ENCODE measurements around the gene ZNF223. TPM values are rescaled to one million over a fixed set of nuclear protein-coding genes. Genes with fewer than 3 reads are reported as not detected.

ZNF223 gene
- total and polyA plus RNA-seq, 2 donors: 5.0 to 5.5 TPM

GRCh38 chr19:44059229-44059628 lies 7.4 kb downstream of the ZNF223 start:
- DNase-seq (ENCODE audit: low read depth in 6 of 9, low spot score in 9 of 9): no peak
- Histone ChIP-seq H3K4me1 (ENCODE audit: control insufficient read depth in 2 of 2, insufficient read depth in 2 of 2, low read length in 2 of 2) (no peaks in the 10 kb centered on the region), H3K36me3 (ENCODE audit: control insufficient read depth in 2 of 2, insufficient read depth in 2 of 2, low read length in 1 of 2) (peaks cover 7 to 13% of the 10 kb centered on the region in 2 donors), H3K9me3 (ENCODE audit: control insufficient read depth in 2 of 2, insufficient read depth in 1 of 2, low read length in 1 of 2) (peaks cover 4 to 14% of the 10 kb centered on the region in 2 donors), H3K27ac (ENCODE audit: low read depth in 1 of 2, low read length in 1 of 2) (no peak overlapping the region), H3K27me3 (ENCODE audit: control insufficient read depth in 2 of 2, insufficient read depth in 1 of 2, low read length in 1 of 2) (no peaks in the 10 kb centered on the region), H3K4me3 (ENCODE audit: low read length in 2 of 2) (no peak overlapping the region)
- 70% methylated on average over 2 of the region's 2 CpGs for WGBS

GRCh38 chr19:44061038-44061437 lies 9.2 kb downstream of the ZNF223 start:
- 98% methylated on average over 1 of the region's 1 CpG for WGBS
- Histone ChIP-seq H3K27ac (ENCODE audit: low read depth in 1 of 2, low read length in 1 of 2) (no peak overlapping the region), H3K4me3 (ENCODE audit: low read length in 2 of 2) (no peak overlapping the region), H3K4me1 (ENCODE audit: control insufficient read depth in 2 of 2, insufficient read depth in 2 of 2, low read length in 2 of 2) (no peaks in the 10 kb centered on the region), H3K27me3 (ENCODE audit: control insufficient read depth in 2 of 2, insufficient read depth in 1 of 2, low read length in 1 of 2) (no peaks in the 10 kb centered on the region), H3K36me3 (ENCODE audit: control insufficient read depth in 2 of 2, insufficient read depth in 2 of 2, low read length in 1 of 2) (peaks cover 7 to 13% of the 10 kb centered on the region in 2 donors), H3K9me3 (ENCODE audit: control insufficient read depth in 2 of 2, insufficient read depth in 1 of 2, low read length in 1 of 2) (peaks cover 7 to 22% of the 10 kb centered on the region in 2 donors)
- DNase-seq (ENCODE audit: low read depth in 6 of 9, low spot score in 9 of 9): no peak

- no peak for DNase-seq (ENCODE audit: low read depth in 6 of 9, low spot score in 9 of 9)
- no peak overlapping the region for H3K4me3 ChIP-seq (ENCODE audit: low read length in 2 of 2)
- H3K36me3 ChIP-seq (ENCODE audit: control insufficient read depth in 2 of 2, insufficient read depth in 2 of 2, low read length in 1 of 2): peaks cover 11 to 17% of the 10 kb centered on the region in 2 donors
- H3K4me1 ChIP-seq (ENCODE audit: control insufficient read depth in 2 of 2, insufficient read depth in 2 of 2, low read length in 2 of 2): peaks cover under 1% of the 10 kb centered on the region in 2 donors
- peaks cover 10 to 18% of the 10 kb centered on the region in 2 donors for H3K9me3 ChIP-seq (ENCODE audit: control insufficient read depth in 2 of 2, insufficient read depth in 1 of 2, low read length in 1 of 2)
- no peak overlapping the region for H3K27ac ChIP-seq (ENCODE audit: low read depth in 1 of 2, low read length in 1 of 2)
- H3K27me3 ChIP-seq (ENCODE audit: control insufficient read depth in 2 of 2, insufficient read depth in 1 of 2, low read length in 1 of 2): no peaks in the 10 kb centered on the region
- 60% methylated on average over 3 of the region's 3 CpGs for WGBS
Observed at GRCh38 chr19:44066305-44066704, 14.5 kb downstream of the ZNF223 start.

GRCh38 chr19:44069415-44069814 lies 17.6 kb downstream of the ZNF223 start:
- H3K4me1 ChIP-seq (ENCODE audit: control insufficient read depth in 2 of 2, insufficient read depth in 2 of 2, low read length in 2 of 2): peaks cover 14 to 17% of the 10 kb centered on the region in 2 donors
- H3K27me3 ChIP-seq (ENCODE audit: control insufficient read depth in 2 of 2, insufficient read depth in 1 of 2, low read length in 1 of 2): no peaks in the 10 kb centered on the region
- H3K4me3 ChIP-seq (ENCODE audit: low read length in 2 of 2): no peak overlapping the region
- WGBS: 99% methylated on average over 1 of the region's 1 CpG
- H3K9me3 ChIP-seq (ENCODE audit: control insufficient read depth in 2 of 2, insufficient read depth in 1 of 2, low read length in 1 of 2): peaks cover 10 to 14% of the 10 kb centered on the region in 2 donors
- DNase-seq (ENCODE audit: low read depth in 6 of 9, low spot score in 9 of 9): no peak
- peaks cover 6 to 14% of the 10 kb centered on the region in 2 donors for H3K36me3 ChIP-seq (ENCODE audit: control insufficient read depth in 2 of 2, insufficient read depth in 2 of 2, low read length in 1 of 2)
- H3K27ac ChIP-seq (ENCODE audit: low read depth in 1 of 2, low read length in 1 of 2): no peak overlapping the region

- Histone ChIP-seq H3K36me3 (ENCODE audit: control insufficient read depth in 2 of 2, insufficient read depth in 2 of 2, low read length in 1 of 2) (peaks cover 0 to under 1% of the 10 kb centered on the region in 2 donors), H3K27ac (ENCODE audit: low read depth in 1 of 2, low read length in 1 of 2) (peak within 1 kb of the TSS; percentile 23 to 46), H3K9me3 (ENCODE audit: control insufficient read depth in 2 of 2, insufficient read depth in 1 of 2, low read length in 1 of 2) (peaks cover 0 to 3% of the 10 kb centered on the region in 2 donors), H3K27me3 (ENCODE audit: control insufficient read depth in 2 of 2, insufficient read depth in 1 of 2, low read length in 1 of 2) (no peaks in the 10 kb centered on the region), H3K4me1 (ENCODE audit: control insufficient read depth in 2 of 2, insufficient read depth in 2 of 2, low read length in 2 of 2) (peaks cover 14 to 17% of the 10 kb centered on the region in 2 donors), H3K4me3 (ENCODE audit: low read length in 2 of 2) (peak within 1 kb of the TSS; percentile 75 to 80)
- WGBS: 1% methylated on average over 40 of the region's 40 CpGs
- peak; percentile 86 to 97 (median 92) for DNase-seq (ENCODE audit: low read depth in 6 of 9, low spot score in 9 of 9)
Observed at GRCh38 chr19:44071824-44072542, 20.1 kb downstream of the ZNF223 start, which contains the start of gene ZNF284. Gene ZNF284 (plus strand): TSS chr19:44072159. CDS start chr19:44076390, 4,231 bp downstream.

- Histone ChIP-seq H3K27ac (ENCODE audit: low read depth in 1 of 2, low read length in 1 of 2) (no peak overlapping the region), H3K4me3 (ENCODE audit: low read length in 2 of 2) (peak overlapping the region; percentile 75 to 80), H3K4me1 (ENCODE audit: control insufficient read depth in 2 of 2, insufficient read depth in 2 of 2, low read length in 2 of 2) (peaks cover 14 to 17% of the 10 kb centered on the region in 2 donors), H3K27me3 (ENCODE audit: control insufficient read depth in 2 of 2, insufficient read depth in 1 of 2, low read length in 1 of 2) (no peaks in the 10 kb centered on the region), H3K36me3 (ENCODE audit: control insufficient read depth in 2 of 2, insufficient read depth in 2 of 2, low read length in 1 of 2) (peaks cover 0 to 2% of the 10 kb centered on the region in 2 donors), H3K9me3 (ENCODE audit: control insufficient read depth in 2 of 2, insufficient read depth in 1 of 2, low read length in 1 of 2) (peaks cover 0 to 3% of the 10 kb centered on the region in 2 donors)
- WGBS: 28% methylated on average over 18 of the region's 18 CpGs
- no peak for DNase-seq (ENCODE audit: low read depth in 6 of 9, low spot score in 9 of 9)
Observed at GRCh38 chr19:44072543-44073401, 20.9 kb downstream of the ZNF223 start.

- no peak overlapping the region for H3K27ac ChIP-seq (ENCODE audit: low read depth in 1 of 2, low read length in 1 of 2)
- no peak for DNase-seq (ENCODE audit: low read depth in 6 of 9, low spot score in 9 of 9)
- H3K4me3 ChIP-seq (ENCODE audit: low read length in 2 of 2): no peak overlapping the region
- H3K36me3 ChIP-seq (ENCODE audit: control insufficient read depth in 2 of 2, insufficient read depth in 2 of 2, low read length in 1 of 2): peaks cover 5 to 9% of the 10 kb centered on the region in 2 donors
- H3K27me3 ChIP-seq (ENCODE audit: control insufficient read depth in 2 of 2, insufficient read depth in 1 of 2, low read length in 1 of 2): no peaks in the 10 kb centered on the region
- H3K9me3 ChIP-seq (ENCODE audit: control insufficient read depth in 2 of 2, insufficient read depth in 1 of 2, low read length in 1 of 2): peaks cover 0 to 3% of the 10 kb centered on the region in 2 donors
- WGBS: 98% methylated on average over 2 of the region's 2 CpGs
- peaks cover 13 to 16% of the 10 kb centered on the region in 2 donors for H3K4me1 ChIP-seq (ENCODE audit: control insufficient read depth in 2 of 2, insufficient read depth in 2 of 2, low read length in 2 of 2)
Observed at GRCh38 chr19:44076325-44076724, 24.5 kb downstream of the ZNF223 start.

- WGBS: 72% methylated on average over 4 of the region's 4 CpGs
- Histone ChIP-seq H3K9me3 (ENCODE audit: control insufficient read depth in 2 of 2, insufficient read depth in 1 of 2, low read length in 1 of 2) (no peaks in the 10 kb centered on the region), H3K4me3 (ENCODE audit: low read length in 2 of 2) (no peak overlapping the region), H3K36me3 (ENCODE audit: control insufficient read depth in 2 of 2, insufficient read depth in 2 of 2, low read length in 1 of 2) (peaks cover 0 to under 1% of the 10 kb centered on the region in 2 donors), H3K4me1 (ENCODE audit: control insufficient read depth in 2 of 2, insufficient read depth in 2 of 2, low read length in 2 of 2) (peaks cover 3 to 6% of the 10 kb centered on the region in 2 donors), H3K27me3 (ENCODE audit: control insufficient read depth in 2 of 2, insufficient read depth in 1 of 2, low read length in 1 of 2) (no peaks in the 10 kb centered on the region), H3K27ac (ENCODE audit: low read depth in 1 of 2, low read length in 1 of 2) (no peak overlapping the region)
- DNase-seq (ENCODE audit: low read depth in 6 of 9, low spot score in 9 of 9): no peak
Observed at GRCh38 chr19:44092108-44092507, 40.3 kb downstream of the ZNF223 start.

All from thymus (tissue), 11 donors.